ENCODE measurements around the gene CEP290. TPM values are rescaled to one million over a fixed set of nuclear protein-coding genes. Genes with fewer than 3 reads are reported as not detected.

The CEP290 gene
- total RNA-seq, 1 donor from 2014 or later, result 28.5 TPM

DNA sequence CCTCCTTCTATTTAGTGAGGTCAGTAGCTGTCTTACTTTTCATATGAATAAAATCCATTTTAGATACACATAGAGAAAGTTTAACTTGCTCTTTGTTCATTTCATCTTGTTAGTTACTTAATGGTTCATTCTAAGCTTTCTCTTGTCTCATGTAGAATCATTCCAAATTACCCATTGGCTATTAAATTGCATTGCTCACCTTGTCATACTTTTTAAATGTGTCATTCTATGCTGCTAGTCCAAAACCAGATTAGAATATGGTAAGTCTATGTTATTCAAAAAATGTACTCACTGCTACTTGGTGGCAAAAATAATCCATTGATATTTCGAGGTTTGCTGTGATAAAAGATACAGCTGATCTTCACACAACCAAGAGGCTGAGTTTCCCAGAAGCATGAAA is 115.7 kb downstream of the CEP290 start:
- H3K27me3 Mint-ChIP-seq, result peaks cover 5% of the 10 kb centered on the region
- H3K27ac Mint-ChIP-seq, result no peak overlapping the region

DNA sequence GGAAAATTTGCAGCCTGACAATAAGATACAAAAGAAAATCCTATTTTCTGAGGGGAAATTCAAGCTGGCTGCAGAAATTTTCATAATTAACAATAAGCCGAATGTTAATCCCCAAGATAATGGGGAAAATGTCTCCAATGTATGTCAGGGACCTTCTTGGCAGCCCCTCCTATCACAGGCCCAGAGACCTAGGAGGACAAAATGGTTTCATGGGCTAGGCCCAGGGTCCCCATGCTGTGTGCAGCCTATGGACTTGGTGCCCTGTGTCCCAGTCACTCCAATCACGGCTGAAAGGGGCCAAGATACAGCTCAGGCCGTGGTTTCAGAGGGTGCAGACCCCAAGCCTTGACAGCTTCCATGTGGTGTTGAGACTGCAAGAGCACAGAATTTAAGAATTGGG is 123.9 kb downstream of the CEP290 start:
- H3K4me3 Mint-ChIP-seq, result no peak overlapping the region
- H3K9me3 Mint-ChIP-seq, result peaks cover 24% of the 10 kb centered on the region
- no peak overlapping the region for H3K27ac Mint-ChIP-seq
- DNase-seq (ENCODE audit: extremely low spot score, unreplicated experiment), result no peak
- no peaks in the 10 kb centered on the region for H3K36me3 Mint-ChIP-seq
- TF ChIP-seq, protein P1, sequence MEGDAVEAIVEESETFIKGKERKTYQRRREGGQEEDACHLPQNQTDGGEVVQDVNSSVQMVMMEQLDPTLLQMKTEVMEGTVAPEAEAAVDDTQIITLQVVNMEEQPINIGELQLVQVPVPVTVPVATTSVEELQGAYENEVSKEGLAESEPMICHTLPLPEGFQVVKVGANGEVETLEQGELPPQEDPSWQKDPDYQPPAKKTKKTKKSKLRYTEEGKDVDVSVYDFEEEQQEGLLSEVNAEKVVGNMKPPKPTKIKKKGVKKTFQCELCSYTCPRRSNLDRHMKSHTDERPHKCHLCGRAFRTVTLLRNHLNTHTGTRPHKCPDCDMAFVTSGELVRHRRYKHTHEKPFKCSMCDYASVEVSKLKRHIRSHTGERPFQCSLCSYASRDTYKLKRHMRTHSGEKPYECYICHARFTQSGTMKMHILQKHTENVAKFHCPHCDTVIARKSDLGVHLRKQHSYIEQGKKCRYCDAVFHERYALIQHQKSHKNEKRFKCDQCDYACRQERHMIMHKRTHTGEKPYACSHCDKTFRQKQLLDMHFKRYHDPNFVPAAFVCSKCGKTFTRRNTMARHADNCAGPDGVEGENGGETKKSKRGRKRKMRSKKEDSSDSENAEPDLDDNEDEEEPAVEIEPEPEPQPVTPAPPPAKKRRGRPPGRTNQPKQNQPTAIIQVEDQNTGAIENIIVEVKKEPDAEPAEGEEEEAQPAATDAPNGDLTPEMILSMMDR (conservative IDR thresholded peaks at IDR 0.05), result no peak
- H3K27me3 Mint-ChIP-seq, result no peaks in the 10 kb centered on the region
- H3K4me1 Mint-ChIP-seq (ENCODE audit: unreplicated experiment), result no peaks in the 10 kb centered on the region

More for the DNA sequence above, 115.7 kb downstream of the CEP290 start:
- no peak for DNase-seq (ENCODE audit: extremely low spot score, unreplicated experiment)
- no peaks in the 10 kb centered on the region for H3K4me1 Mint-ChIP-seq (ENCODE audit: unreplicated experiment)
- TF ChIP-seq, protein P1 (conservative IDR thresholded peaks at IDR 0.05), result no peak
- peaks cover 5% of the 10 kb centered on the region for H3K9me3 Mint-ChIP-seq
- H3K36me3 Mint-ChIP-seq, result no peaks in the 10 kb centered on the region
- no peak overlapping the region for H3K4me3 Mint-ChIP-seq

DNA sequence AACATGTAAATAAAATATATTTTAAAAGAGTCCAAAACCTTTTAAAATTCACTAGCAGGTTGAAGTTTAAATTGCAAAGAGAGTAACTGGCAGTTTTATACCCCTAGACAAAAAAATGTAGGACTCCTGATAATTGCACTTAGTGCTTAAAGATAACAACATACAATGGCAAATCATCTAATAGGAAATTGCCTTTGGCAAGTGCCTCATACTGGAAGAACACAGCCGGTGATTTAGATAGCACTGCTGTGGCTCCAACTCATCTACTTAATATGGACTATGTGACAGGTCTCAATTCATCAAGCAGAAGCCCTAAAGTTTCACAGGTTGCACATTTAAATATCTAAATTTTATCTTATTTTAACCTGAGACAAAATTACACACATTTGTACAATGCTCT is 126.1 kb downstream of the CEP290 start:
- TF ChIP-seq, protein P1 (conservative IDR thresholded peaks at IDR 0.05), result no peak
- Mint-ChIP-seq H3K36me3 (no peaks in the 10 kb centered on the region), H3K4me3 (no peak overlapping the region), H3K27me3 (no peaks in the 10 kb centered on the region), H3K4me1 (ENCODE audit: unreplicated experiment) (no peaks in the 10 kb centered on the region), H3K9me3 (peaks cover 18% of the 10 kb centered on the region), H3K27ac (no peak overlapping the region)
- no peak for DNase-seq (ENCODE audit: extremely low spot score, unreplicated experiment)

DNA sequence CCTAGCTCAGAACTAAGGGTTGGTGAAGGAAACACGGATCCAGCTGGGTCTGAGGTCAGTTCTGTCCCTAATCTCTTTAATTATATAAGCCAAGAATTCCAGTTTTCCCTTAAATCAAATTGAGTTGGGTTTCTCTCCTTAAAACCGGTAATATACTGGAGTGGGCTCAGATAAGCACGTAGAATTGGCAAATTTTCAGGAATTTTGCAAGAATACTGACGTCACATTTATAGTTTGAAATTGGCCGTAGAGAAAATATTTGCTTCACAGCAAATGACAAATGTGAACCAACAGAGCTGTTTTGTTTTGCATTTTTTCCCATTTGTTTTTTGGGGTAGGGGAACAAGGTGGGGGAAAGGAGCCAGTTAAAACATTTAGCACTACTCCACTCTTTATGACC is 130.1 kb downstream of the CEP290 start:
- TF ChIP-seq, protein P1 (conservative IDR thresholded peaks at IDR 0.05), result no peak
- H3K4me3 Mint-ChIP-seq, result no peak overlapping the region
- no peaks in the 10 kb centered on the region for H3K27me3 Mint-ChIP-seq
- H3K36me3 Mint-ChIP-seq, result no peaks in the 10 kb centered on the region
- no peak overlapping the region for H3K27ac Mint-ChIP-seq
- no peak for DNase-seq (ENCODE audit: extremely low spot score, unreplicated experiment)
- H3K4me1 Mint-ChIP-seq (ENCODE audit: unreplicated experiment), result no peaks in the 10 kb centered on the region
- peaks cover 4% of the 10 kb centered on the region for H3K9me3 Mint-ChIP-seq

DNA sequence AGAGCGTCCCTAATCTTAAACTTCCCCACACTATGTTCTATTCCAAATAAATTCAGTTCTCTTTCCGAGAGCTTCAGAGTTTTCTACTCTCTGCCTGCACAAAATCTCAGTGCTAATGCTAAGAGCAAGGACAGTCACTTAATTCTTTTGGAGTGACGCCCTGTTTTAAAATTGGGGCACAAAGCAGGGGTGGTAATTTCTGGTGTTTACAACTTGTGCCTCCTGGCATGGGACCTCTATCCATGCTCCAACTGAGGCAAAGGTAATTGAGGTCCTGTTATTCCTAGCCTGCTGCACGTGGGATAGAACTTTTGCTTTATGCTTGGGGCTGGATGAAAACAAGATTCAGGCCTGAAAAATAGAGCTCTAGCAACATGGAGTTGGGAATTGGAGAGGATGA is 135.5 kb downstream of the CEP290 start:
- Mint-ChIP-seq H3K9me3 (peaks cover 5% of the 10 kb centered on the region), H3K4me3 (no peak overlapping the region), H3K27ac (no peak overlapping the region), H3K36me3 (no peaks in the 10 kb centered on the region), H3K27me3 (no peaks in the 10 kb centered on the region), H3K4me1 (ENCODE audit: unreplicated experiment) (no peaks in the 10 kb centered on the region)
- no peak for DNase-seq (ENCODE audit: extremely low spot score, unreplicated experiment)
- TF ChIP-seq, protein P1 (conservative IDR thresholded peaks at IDR 0.05), result no peak

DNA sequence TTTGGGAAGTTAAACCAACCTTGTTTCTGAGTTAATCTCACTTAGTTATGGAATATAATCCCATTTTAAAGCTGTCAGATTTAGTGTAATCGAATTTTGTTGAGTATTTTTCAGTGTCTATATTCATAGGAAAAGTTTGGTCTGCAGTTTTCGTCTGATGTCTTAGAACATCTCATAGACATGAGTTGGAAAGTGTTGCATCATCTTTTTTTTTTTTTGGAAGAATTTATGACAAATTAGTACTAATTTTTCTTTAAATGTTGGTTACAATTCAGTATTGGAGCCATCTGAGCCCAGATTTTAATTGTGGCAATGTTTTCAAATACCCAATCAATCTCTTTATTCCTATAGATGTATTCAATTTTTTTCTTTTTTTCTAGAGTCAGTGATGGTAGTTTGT is 140.6 kb downstream of the CEP290 start:
- Mint-ChIP-seq H3K4me1 (ENCODE audit: unreplicated experiment) (no peaks in the 10 kb centered on the region), H3K27ac (no peak overlapping the region), H3K9me3 (peaks cover 3% of the 10 kb centered on the region), H3K27me3 (peaks cover 5% of the 10 kb centered on the region), H3K36me3 (no peaks in the 10 kb centered on the region), H3K4me3 (no peak overlapping the region)
- TF ChIP-seq, protein P1 (conservative IDR thresholded peaks at IDR 0.05), result no peak
- no peak for DNase-seq (ENCODE audit: extremely low spot score, unreplicated experiment)
